HG02970 (cell line): ENCODE data around the gene NACA2.
"Not testable (repeated sequence)": the region's sequence is repeated elsewhere in the genome, so short reads cannot be mapped to it uniquely, and the experiment has no call there.

Source experiments
- ATAC-seq: cut with Tn5 transposase; IDR thresholded peaks from one replicate; pipeline ENCODE4 v1.9.1; 2021; ENCODE audit warnings: mild to moderate bottlenecking, moderate library complexity, moderate number of reproducible peaks; ENCODE audit not compliant: unreplicated experiment, low FRiP score

The NACA2 gene

DNA sequence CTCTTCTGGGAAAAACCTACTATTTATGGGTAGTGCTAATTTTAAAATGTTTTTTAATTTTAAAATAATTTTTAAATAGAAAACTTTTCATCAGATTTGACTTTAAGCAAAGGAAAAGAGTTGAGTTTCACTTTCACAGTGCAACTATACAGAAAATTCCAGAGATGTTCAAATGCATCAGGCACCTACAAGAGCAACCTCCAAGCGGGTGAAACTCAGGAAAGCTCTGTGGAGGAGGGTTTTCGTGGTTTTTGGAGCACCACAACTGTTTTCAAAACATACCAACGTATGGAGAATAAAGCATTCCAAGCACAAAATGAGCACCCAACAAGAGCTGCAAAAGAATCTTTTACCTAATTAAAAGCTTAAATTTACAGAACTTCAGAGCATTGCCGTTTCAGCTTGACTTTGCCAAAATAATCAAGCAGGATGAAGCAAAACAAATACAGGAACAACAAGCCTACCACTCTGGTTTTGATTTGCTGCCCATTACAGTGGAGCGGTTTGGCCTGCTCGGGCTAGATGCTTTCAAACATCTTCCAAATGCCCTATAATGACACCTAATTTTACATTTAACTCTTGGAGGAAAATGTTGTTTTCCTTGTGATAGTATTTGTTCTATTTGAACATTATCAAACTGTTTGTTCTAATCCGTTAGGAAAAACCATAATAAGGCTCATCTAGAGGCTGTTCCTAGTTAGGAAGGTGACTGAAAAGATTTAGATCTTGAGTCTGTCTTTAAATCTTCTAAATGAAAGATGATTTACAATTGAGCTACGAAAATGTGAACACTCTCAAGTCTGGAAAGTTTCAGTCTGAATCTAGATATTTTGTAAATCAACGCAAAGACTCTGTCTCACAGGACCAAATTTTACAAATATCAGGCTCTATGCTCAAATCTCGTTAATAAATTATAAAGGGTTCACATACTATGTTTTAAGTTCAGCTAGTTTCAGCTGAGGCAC lies 34.5 kb downstream of the NACA2 start:
- no peak for ATAC-seq

DNA sequence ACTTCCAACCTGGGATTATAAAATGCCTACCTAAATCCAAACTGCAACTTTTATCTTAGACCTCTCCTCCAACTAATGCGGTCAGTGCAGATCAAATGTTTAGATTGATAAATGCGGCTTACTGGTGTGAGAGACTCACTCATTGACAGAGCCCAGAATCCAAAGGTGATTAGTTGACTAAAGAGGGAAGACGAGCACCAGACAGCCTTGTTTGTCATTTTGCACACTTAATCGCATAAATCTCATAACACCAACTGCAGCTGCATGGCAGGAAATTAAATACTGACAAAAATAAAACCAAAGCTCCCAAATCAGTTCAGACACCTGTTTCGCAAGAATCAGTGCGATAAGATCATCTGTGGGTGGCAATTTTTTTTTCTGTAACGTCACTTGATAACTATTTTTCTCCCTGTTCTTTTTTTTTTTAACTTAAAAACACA lies 35.9 kb downstream of the NACA2 start:
- no peak for ATAC-seq

DNA sequence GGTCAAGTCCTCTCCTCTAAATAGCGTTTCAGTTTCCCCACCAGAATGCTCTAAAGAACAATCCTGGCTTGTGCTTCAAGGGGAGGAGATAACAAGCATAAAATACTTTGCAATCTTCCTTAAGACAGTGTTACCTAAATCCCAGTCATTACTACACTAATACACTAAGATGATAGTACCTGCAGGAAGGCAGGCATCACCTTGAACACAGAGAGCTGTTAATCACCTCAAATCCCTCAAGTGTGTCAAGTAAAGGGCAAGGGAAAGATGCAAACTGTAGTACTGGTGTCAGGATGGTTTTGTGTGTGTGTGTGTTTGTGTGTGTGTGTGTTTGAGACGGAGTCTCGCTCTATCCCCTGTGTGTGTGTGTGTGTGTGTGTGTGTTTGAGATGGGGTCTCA lies 36.8 kb downstream of the NACA2 start:
- no peak for ATAC-seq

DNA sequence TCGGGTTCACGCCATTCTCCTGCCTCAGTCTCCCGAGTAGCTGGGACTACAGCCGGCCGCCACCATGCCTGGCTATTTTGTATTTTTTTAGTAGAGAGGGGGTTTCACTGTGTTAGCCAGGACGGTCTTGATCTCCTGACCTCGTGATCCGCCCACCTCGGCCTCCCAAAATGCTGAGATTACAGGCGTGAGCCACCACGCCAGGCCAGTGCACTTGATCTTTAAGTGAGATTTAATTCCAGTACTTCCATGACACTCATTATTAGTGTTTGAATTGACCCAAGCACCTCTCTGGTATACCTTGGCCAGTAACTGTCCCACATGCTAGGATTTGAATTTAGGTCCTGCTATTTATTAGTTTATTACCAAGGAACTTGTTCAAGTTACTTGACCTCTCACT lies 38.5 kb downstream of the NACA2 start:
- ATAC-seq = not testable (repeated sequence)

DNA sequence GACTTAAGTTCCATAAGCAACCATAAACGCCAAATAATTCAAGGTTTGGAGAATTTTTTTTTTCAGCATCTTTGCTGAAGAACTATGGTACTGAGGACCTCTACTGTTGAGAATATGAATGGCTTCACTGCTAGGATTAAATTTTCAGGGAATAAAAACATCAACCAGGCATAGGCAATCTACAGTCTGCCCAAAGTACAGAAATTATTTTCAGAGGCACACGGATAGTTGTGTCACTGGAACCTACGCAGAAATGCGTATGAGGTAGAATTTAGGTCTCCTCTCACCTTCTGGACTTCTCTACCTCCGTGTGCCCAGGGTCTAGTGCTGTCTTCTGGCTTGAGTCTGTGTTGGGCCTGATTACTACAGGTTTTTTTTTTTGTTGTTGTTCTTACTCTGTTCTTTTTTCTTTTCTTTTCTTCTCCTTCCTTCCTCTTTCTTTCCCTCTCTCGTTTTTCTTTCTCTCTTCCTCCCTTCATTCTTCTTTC lies 39.7 kb downstream of the NACA2 start:
- ATAC-seq = no peak

DNA sequence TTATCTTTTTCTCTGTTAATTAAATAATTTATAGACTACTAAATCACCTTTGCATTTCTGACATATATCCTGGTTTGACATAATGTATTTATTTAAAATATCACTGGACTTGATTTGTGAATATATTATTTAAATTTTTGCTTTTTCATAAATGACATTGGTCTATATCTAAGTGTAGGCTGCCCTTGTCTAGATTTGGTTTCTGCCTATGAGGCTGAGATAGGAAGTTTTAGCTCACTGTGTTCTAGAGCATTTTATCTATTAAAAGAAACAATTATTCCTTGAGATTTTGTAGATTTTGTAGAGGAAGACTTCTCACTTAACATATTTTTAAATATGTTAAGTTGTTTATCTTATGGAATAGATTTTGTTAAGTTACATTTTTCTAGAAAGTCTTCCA lies 43.9 kb downstream of the NACA2 start:
- no peak for ATAC-seq

DNA sequence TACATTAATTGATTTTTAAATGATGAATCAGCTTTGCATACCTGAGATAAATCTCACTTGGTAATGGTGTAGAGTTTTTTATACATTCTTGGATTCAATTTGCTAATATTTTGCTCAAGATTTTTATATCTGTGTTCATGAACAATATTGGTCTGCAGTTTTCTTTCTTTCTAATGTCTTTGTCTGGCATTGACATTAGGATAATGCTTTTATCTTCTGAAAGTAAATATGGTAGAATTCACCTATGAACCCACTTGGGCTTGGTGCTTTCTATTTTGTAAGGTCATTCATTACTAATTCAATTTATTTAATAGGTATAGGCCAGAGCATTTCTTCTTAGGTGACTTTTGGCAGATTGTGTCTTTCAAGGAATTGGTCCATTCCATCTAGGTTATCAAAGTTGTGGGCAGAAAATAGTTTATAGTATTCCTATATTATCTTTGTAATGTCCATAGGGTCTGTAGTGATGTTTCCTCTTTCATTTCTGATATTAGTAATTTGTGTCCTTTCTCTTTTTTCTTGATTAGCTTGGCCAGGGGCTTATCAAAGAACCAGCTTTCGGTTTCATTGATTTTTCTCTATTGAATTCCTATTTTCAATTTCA lies 45.6 kb downstream of the NACA2 start:
- ATAC-seq = no peak

DNA sequence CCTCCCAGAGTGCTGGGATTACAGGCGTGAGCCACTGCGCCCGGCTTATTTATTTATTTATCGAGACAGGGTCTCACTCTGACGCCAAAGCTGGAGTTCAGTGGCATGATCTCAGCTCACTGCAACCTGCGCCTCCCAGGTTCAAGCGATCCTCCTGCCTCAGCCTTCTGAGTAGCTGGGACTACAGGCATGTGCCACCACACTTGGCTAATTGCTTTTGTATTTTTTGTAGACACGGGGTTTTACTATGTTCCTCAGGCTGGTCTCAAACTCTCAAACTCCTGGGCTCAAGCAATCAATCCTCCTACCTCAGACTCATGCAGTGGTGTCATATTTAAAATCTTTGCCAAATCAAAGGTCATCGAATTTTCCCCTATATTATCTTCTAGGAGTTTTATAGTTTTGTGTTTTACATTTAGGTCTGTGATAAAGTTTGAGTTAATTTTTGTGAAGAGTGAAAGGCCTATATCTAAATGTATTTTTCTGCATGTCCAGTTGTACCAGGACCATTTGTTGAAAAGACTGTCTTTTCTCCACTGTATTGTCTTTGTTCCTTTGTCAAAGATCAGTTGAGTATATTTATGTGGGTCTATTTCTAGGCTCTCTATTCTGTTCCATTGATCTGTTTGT lies 47.1 kb downstream of the NACA2 start:
- ATAC-seq = no peak

DNA sequence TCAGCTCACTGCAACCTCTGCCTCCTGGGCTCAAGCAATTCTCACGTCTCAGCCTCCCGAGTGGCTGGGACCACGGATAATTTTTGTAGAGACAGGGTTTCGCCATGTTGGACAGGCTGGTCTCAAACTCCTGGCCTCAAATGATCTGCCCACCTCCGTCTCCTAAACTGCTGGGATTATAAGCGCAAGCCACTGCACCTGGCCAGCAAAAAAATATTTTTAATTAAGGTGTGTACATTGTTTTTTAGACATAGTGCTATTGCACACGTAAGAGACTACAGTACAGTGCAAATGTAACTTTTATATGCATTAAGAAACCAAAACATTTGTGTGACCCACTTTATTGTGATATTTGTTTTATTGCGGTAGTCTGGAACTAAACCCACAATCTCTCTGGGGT lies 49.0 kb downstream of the NACA2 start:
- no peak for ATAC-seq

DNA sequence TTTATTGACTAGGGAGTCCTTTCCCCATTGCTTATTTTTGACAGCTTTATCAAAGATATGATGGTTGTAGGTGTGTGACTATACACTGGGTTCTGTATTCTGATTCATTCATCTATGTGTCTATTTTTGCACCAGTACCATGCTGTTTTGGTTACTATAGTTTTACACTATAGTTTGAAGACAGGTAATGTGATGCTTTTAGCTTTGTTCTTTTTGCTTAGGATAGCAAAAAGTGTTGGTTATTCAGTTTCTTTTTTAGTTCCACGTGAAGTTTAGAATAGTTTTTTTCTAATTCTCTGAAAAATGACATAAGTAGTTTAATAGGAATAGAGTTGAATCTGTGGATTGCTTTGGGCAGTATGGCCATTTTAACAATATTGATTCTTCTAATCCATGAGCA lies 50.1 kb downstream of the NACA2 start:
- no peak for ATAC-seq
